ENCODE data around the gene PGBD2.

Gene PGBD2, protein sequence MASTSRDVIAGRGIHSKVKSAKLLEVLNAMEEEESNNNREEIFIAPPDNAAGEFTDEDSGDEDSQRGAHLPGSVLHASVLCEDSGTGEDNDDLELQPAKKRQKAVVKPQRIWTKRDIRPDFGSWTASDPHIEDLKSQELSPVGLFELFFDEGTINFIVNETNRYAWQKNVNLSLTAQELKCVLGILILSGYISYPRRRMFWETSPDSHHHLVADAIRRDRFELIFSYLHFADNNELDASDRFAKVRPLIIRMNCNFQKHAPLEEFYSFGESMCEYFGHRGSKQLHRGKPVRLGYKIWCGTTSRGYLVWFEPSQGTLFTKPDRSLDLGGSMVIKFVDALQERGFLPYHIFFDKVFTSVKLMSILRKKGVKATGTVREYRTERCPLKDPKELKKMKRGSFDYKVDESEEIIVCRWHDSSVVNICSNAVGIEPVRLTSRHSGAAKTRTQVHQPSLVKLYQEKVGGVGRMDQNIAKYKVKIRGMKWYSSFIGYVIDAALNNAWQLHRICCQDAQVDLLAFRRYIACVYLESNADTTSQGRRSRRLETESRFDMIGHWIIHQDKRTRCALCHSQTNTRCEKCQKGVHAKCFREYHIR

DNA sequence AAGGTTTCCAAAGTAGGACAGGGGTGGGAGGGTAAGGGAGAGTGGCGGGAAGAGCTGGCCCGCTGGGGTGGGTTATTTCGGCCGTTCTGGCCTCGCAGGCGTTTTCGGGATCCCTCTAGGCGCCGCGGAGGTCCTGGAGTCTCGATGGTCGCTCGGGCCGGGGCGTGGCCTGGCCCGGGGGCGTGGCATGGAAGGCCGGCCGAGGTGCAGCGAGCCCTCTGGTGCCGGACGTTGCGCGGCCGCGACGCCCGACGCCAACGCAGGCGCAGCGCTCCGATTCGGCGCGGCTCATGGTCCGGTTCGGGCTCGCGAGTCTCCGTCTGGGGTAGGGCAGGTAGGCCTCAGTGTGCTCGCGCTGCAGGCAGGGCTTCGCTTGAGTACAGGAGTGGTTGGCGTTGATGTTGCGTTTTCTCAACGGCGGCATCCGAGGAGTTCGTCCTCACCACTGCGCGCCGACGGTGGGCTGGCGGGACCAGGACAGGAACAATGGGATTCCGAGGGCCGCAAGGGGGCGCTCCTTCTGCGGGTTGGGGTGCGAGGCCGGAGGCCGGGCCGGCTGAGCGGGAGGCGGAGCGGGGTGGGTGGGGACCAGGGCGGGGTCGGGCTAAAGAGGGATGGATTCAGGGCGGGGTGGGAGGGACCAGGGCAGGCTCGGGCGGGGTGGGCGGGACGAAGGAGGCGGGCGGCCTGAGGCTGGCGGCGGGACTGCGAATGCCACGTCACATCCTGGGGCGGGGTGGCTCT is at the start of gene PGBD2:
TSS of gene PGBD2 (plus strand) at position 227 of the 744 bp plus-strand sequence. CDS start 7,628 bp downstream, outside the sequence.
- H3K9me3 ChIP-seq (ENCODE audit: severe bottlenecking): no peaks in the 10 kb centered on the region

DNA sequence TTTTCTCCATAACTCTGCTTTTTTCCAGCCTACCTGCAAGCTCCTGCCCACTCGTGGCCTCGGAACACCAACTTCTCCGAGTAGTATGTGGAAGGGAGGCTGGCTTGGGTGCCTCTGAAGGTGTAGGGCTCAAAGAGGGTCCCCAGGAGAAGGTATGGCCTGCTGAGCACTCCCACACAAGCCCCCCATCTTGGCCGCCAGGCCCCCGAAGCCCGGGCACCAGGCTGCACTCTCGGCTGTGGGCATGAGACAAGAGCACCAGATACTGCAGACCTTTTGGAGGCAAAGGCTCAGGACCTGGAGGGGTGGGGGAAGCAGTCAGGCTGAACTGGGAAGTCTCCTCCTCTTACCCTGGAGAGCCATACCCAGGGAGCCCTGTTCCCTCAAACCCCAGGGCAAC is 48.8 kb upstream of the PGBD2 start:
- Histone ChIP-seq H3K27me3 (ENCODE audit: insufficient read depth, low read depth, severe bottlenecking) (no peaks in the 10 kb centered on the region), H3K27ac (peak overlapping the region; percentile 93), H3K9me3 (ENCODE audit: severe bottlenecking) (no peaks in the 10 kb centered on the region), H3K4me3 (ENCODE audit: low read depth, low read length) (peak overlapping the region; percentile 71), H3K36me3 (peaks cover 35% of the 10 kb centered on the region)
- TF ChIP-seq, protein P1, sequence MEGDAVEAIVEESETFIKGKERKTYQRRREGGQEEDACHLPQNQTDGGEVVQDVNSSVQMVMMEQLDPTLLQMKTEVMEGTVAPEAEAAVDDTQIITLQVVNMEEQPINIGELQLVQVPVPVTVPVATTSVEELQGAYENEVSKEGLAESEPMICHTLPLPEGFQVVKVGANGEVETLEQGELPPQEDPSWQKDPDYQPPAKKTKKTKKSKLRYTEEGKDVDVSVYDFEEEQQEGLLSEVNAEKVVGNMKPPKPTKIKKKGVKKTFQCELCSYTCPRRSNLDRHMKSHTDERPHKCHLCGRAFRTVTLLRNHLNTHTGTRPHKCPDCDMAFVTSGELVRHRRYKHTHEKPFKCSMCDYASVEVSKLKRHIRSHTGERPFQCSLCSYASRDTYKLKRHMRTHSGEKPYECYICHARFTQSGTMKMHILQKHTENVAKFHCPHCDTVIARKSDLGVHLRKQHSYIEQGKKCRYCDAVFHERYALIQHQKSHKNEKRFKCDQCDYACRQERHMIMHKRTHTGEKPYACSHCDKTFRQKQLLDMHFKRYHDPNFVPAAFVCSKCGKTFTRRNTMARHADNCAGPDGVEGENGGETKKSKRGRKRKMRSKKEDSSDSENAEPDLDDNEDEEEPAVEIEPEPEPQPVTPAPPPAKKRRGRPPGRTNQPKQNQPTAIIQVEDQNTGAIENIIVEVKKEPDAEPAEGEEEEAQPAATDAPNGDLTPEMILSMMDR (IDR thresholded peaks at IDR 0.05; ENCODE audit: low read depth, low read length): no peak
- no peak for DNase-seq

More for the DNA sequence above, at the start of gene PGBD2:
- Histone ChIP-seq H3K36me3 (no peaks in the 10 kb centered on the region), H3K27me3 (ENCODE audit: insufficient read depth, low read depth, severe bottlenecking) (no peaks in the 10 kb centered on the region), H3K27ac (peak within 1 kb of the TSS; percentile 92), H3K4me3 (ENCODE audit: low read depth, low read length) (peak within 1 kb of the TSS; percentile 67)
- peak; percentile 98 for DNase-seq
- TF ChIP-seq, protein P1 (IDR thresholded peaks at IDR 0.05; ENCODE audit: low read depth, low read length): peak; percentile 77

DNA sequence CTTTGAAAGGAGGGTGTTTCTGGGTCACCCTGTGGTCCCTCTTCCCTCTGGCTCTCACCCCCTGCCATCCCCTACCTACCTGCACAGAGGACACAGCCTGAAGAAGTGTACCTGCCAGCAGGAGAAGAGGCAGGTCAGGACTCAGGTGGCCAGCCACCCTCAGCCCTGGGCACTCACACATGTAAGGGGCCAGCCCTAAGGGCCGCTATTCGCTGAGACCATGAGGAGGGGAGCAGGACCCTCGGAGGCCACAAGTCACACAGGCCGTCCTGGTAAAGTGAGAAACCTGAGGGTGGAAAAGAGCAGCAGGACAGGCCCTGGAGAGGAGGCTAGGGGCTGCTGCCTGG is 48.3 kb upstream of the PGBD2 start:
- Histone ChIP-seq H3K27ac (peak overlapping the region; percentile 93), H3K9me3 (ENCODE audit: severe bottlenecking) (no peaks in the 10 kb centered on the region), H3K36me3 (peaks cover 33% of the 10 kb centered on the region), H3K27me3 (ENCODE audit: insufficient read depth, low read depth, severe bottlenecking) (no peaks in the 10 kb centered on the region), H3K4me3 (ENCODE audit: low read depth, low read length) (peak overlapping the region; percentile 71)
- TF ChIP-seq, protein P1 (IDR thresholded peaks at IDR 0.05; ENCODE audit: low read depth, low read length): no peak
- no peak for DNase-seq

DNA sequence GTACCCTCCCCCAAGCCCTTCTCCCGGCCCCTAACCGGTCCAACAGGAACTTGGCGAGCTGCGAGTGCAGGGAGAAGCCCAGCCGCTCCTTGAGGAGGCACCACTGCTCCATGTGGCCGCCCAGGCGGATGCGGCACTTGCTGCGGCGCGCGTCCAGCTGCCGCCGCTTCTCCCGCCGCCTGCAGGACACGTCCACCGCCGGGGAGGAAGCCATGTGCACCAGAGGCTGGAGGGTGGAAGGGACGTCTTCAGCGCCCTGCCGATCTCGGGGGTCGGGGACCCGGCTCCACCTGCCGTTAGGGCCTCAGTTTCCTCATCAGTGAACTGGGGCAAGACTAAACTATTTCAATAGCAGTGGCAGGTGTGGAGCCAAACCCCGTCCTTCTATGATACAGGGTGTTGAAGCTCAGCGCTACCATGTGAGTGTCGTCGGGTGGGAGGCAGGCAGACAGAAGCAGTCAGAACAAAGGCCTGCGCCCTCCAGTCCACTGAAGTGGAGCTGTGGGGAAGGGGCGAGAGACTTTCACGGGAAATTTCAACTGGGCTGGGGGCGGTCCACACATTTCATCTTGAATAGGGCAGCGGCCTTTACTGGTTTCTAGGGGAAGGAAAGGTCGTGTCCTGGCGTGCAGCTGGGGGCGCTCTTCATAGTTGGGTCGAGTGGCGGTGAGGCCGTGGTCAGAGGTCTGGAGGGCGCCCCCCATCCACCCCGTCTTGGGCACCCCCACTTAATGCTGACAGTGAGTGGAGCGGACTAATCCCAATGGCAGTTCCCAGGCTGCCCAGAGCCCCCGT is 47.7 kb upstream of the PGBD2 start:
- no peaks in the 10 kb centered on the region for H3K27me3 ChIP-seq (ENCODE audit: insufficient read depth, low read depth, severe bottlenecking)
- no peaks in the 10 kb centered on the region for H3K9me3 ChIP-seq (ENCODE audit: severe bottlenecking)
- peak; percentile 76 for DNase-seq
- H3K4me3 ChIP-seq (ENCODE audit: low read depth, low read length): peak overlapping the region; percentile 71
- peak overlapping the region; percentile 93 for H3K27ac ChIP-seq
- TF ChIP-seq, protein P1 (IDR thresholded peaks at IDR 0.05; ENCODE audit: low read depth, low read length): peak; percentile 84
- H3K36me3 ChIP-seq: peaks cover 28% of the 10 kb centered on the region

Data from WERI-Rb-1 (cell line).